Colonic mucosa (tissue), 4 donors: ENCODE results near the gene TAF12. TPM values are rescaled to one million over a fixed set of nuclear protein-coding genes. Genes with fewer than 3 reads are reported as not detected.
"Not testable (repeated sequence)": the region's sequence is repeated elsewhere in the genome, so short reads cannot be mapped to it uniquely, and the experiment has no call there.

ENCODE experiments used
- DNase-seq: peaks from one replicate; pipeline ENCODE4 v3.0.0-alpha.2; 2020
- H3K27ac ChIP-seq: fragments of 200-600 bp; one replicate; pipeline ENCODE4 v1.8.0; 2021
- H3K27me3 ChIP-seq: fragments of 200-600 bp; one replicate; pipeline ENCODE4 v1.8.0; 2021
- H3K36me3 ChIP-seq: fragments of 200-600 bp; one replicate; pipeline ENCODE4 v1.8.0; 2021
- H3K4me1 ChIP-seq: fragments of 200-600 bp; one replicate; pipeline ENCODE4 v1.8.0; 2021; ENCODE audit warnings: mild to moderate bottlenecking
- H3K4me3 ChIP-seq: fragments of 200-600 bp; one replicate; pipeline ENCODE4 v1.8.0; 2021
- H3K9ac ChIP-seq, 2 donors: one replicate each; pipeline ENCODE4 v1.7.0; 2013; ENCODE audit warnings: control low read depth in 2 of 2, low read depth in 2 of 2, low read length in 2 of 2
- H3K9me3 ChIP-seq: fragments of 200-600 bp; one replicate; pipeline ENCODE4 v1.8.0; 2021
- CTCF ChIP-seq: fragments of 200-600 bp; IDR thresholded peaks from one replicate; pipeline ENCODE4 v1.8.0; 2022; ENCODE audit warnings: antibody characterized with exemption, mild to moderate bottlenecking
- intact Hi-C: fragments of 100-400 bp; cut with DNase I; formaldehyde crosslinking; loops from one replicate; pipeline ENCODE4 v1.14.1; 2022
- total RNA-seq, 2 donors: library from RNA; stranded (reverse); fragmentation: NEBNext Ultra II Directional in 1 of 2; extraction: Animal tissue kit (Norgen Biotek cat#: 25700) in 1 of 2; gene quantifications; one replicate each; pipeline ENCODE4 v1.2.1, GENCODE V29; 2021
- donor health status: healthy.
- donor health status: DM: no; HTN: no; CAD: no.
- donor health status: DM: no; HTN: no; CAD: no.

The TAF12 gene
- total RNA-seq, 2 donors from 2014 or later: 14.5 to 16.9 TPM

GRCh38 chr1:28602536-28603439 lies 40.1 kb downstream of the TAF12 start:
- peak; percentile 56 for TF ChIP-seq CTCF
- H3K9ac ChIP-seq: no peak overlapping the region
- H3K4me3 ChIP-seq: no peak overlapping the region
- intact Hi-C loops: loop anchor here (5.0 kb wide), 2 partner anchors 85 to 195 kb away; no protein-coding TSS in a partner anchor
- no peaks in the 10 kb centered on the region for H3K9me3 ChIP-seq
- peak; percentile 65 for DNase-seq
- H3K27me3 ChIP-seq: no peaks in the 10 kb centered on the region
- H3K4me1 ChIP-seq: no peaks in the 10 kb centered on the region
- no peak overlapping the region for H3K27ac ChIP-seq
- peaks cover 4% of the 10 kb centered on the region for H3K36me3 ChIP-seq

GRCh38 chr1:28601696-28602095 lies 41.2 kb downstream of the TAF12 start:
- H3K9me3 ChIP-seq: no peaks in the 10 kb centered on the region
- H3K9ac ChIP-seq: no peak overlapping the region
- no peaks in the 10 kb centered on the region for H3K4me1 ChIP-seq
- TF ChIP-seq CTCF: no peak
- H3K36me3 ChIP-seq: peaks cover 4% of the 10 kb centered on the region
- no peak overlapping the region for H3K4me3 ChIP-seq
- H3K27ac ChIP-seq: no peak overlapping the region
- DNase-seq: no peak
- H3K27me3 ChIP-seq: no peaks in the 10 kb centered on the region
- intact Hi-C loops: loop anchor here (5.0 kb wide), 2 partner anchors 84 to 194 kb away; no protein-coding TSS in a partner anchor

GRCh38 chr1:28596276-28596675 lies 46.6 kb downstream of the TAF12 start:
- intact Hi-C loops, H3K36me3 ChIP-seq, H3K9me3 ChIP-seq, H3K4me3 ChIP-seq, DNase-seq, H3K27me3 ChIP-seq, H3K9ac ChIP-seq, H3K4me1 ChIP-seq, H3K27ac ChIP-seq: not testable (repeated sequence)

DNA sequence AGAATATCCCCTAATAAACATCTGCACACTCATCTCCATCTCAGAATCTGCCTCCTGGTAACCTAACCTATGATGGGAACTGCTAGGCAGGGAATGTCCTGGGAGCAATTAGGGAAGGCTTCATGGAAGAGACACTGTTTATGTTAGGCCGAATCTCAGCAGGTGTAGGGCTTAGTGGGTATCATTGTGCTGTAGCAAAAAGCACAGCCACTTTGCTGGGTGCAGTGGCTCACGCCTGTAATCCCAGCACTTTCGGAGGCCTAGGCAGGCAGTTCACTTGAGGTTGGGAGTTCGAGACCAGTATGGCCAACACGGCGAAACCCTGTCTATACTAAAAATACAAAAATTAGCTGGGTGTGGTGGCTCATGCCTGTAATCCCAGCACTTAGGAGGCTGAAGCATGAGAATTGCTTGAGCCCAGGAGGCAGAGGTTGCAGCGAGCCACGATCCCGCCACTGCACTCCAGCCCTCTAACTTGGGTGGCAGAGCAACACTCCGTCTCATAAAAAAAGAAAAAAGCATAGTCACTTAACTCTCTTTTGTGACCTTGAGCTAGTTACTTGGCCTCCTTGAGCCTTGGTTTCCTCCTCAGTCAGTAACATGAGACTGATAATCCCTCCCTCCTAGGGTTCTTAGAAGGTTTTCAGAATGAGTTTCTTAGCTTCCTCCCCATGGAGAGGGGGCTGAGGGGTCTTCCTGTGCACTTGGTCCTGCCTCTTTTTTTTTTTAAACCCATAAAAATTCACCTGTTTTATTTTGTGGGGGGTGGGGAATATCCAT lies 47.3 kb downstream of the TAF12 start:
- Histone ChIP-seq H3K4me3 (no peak overlapping the region), H3K36me3 (no peaks in the 10 kb centered on the region), H3K9ac (no peak overlapping the region), H3K9me3 (no peaks in the 10 kb centered on the region), H3K27me3 (no peaks in the 10 kb centered on the region), H3K4me1 (peaks cover under 1% of the 10 kb centered on the region), H3K27ac (no peak overlapping the region)
- intact Hi-C loops: no loop called here
- no peak for TF ChIP-seq CTCF
- DNase-seq: no peak

GRCh38 chr1:28594686-28595411 lies 48.0 kb downstream of the TAF12 start:
- H3K4me3 ChIP-seq, DNase-seq, H3K4me1 ChIP-seq, H3K27me3 ChIP-seq, intact Hi-C loops, H3K36me3 ChIP-seq, H3K9me3 ChIP-seq, H3K27ac ChIP-seq, H3K9ac ChIP-seq: not testable (repeated sequence)

- H3K4me1 ChIP-seq, DNase-seq, H3K36me3 ChIP-seq, H3K27ac ChIP-seq, H3K4me3 ChIP-seq, H3K27me3 ChIP-seq, H3K9me3 ChIP-seq, intact Hi-C loops, H3K9ac ChIP-seq: not testable (repeated sequence)
These were observed 48.9 kb downstream of the TAF12 start for GRCh38 chr1:28593988-28594356.
